ENCODE data around the gene TCTN1.

The TCTN1 gene

DNA sequence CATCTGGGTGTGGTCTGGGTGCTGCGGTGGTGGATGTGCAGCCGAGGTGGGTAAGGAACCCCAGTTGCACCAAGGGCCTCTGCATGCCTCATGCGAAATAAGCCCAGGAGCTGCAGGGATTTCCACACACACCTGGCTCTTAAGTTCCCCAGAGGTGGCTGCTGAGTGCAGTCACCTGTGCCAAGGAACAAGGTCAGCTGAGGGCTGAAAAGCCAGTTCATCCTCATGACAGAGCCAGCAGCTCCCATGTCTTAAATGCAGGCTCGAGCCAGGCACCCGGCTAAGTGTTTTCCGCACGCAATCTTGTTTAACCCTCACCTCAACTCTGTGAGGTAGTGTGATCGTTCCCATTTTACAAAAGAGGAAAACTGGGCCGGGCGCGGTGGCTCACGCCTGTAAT lies 65.3 kb downstream of the TCTN1 start:
- Histone ChIP-seq H3K9me2 (ENCODE audit: low read depth, low read length) (no peaks in the 10 kb centered on the region), H3K4me3 (ENCODE audit: low read depth, low read length, poor library complexity, severe bottlenecking) (no peak overlapping the region), H3K36me3 (ENCODE audit: insufficient read depth, low read length) (peaks cover 24% of the 10 kb centered on the region), H3F3A (ENCODE audit: insufficient read depth, low read length) (no peaks in the 10 kb centered on the region; the same call in 1 of the 2 replicates), H3K4me1 (ENCODE audit: insufficient read depth, low read length, severe bottlenecking) (peaks cover 52% of the 10 kb centered on the region), H3K9me3 (ENCODE audit: low read length) (no peaks in the 10 kb centered on the region), H2AFZ (ENCODE audit: low read length) (no peak overlapping the region), H3K27me3 (ENCODE audit: insufficient read depth, low read length) (no peaks in the 10 kb centered on the region), H3K4me2 (ENCODE audit: low read length) (peak overlapping the region; percentile 36), H3K79me2 (ENCODE audit: insufficient read depth, low read length) (no peaks in the 10 kb centered on the region), H3K27ac (ENCODE audit: low read depth, low read length, poor library complexity, severe bottlenecking) (peak overlapping the region; percentile 93), H3K9ac (ENCODE audit: low read length) (no peak overlapping the region), H4K20me1 (ENCODE audit: insufficient read depth, low read length) (no peaks in the 10 kb centered on the region)
- TF ChIP-seq CTCF (IDR thresholded peaks at IDR 0.05; ENCODE audit: low read length), result no peak
- TF ChIP-seq EZH2 (IDR thresholded peaks at IDR 0.05; ENCODE audit: borderline replicate concordance, low read length), result no peak

DNA sequence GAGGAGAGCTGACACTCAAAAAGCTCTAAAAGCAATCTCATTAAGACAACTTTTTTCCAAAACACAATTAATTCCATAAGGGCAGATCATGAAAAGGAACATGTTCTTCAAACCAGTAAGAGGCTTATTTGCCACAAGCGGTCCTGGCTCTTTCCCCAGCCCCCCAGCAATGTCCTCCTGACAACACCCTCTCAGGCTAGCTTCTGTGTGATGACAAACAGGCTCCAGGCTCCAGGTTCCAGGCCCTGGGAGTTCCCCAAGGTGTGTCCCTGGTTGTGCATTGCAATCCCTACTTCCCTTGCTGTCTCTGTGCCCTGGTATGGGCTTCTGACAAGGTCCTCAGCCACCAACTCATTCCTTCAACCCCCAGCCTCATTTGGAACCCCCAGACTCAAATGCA lies 66.1 kb downstream of the TCTN1 start:
- no peak overlapping the region for H2AFZ ChIP-seq (ENCODE audit: low read length)
- H3K4me1 ChIP-seq (ENCODE audit: insufficient read depth, low read length, severe bottlenecking), result peaks cover 52% of the 10 kb centered on the region
- H3K4me2 ChIP-seq (ENCODE audit: low read length), result no peak overlapping the region
- no peaks in the 10 kb centered on the region for H3K79me2 ChIP-seq (ENCODE audit: insufficient read depth, low read length)
- H3K9ac ChIP-seq (ENCODE audit: low read length), result no peak overlapping the region
- no peaks in the 10 kb centered on the region for H4K20me1 ChIP-seq (ENCODE audit: insufficient read depth, low read length)
- H3K9me3 ChIP-seq (ENCODE audit: low read length), result no peaks in the 10 kb centered on the region
- H3K9me2 ChIP-seq (ENCODE audit: low read depth, low read length), result no peaks in the 10 kb centered on the region
- TF ChIP-seq CTCF (IDR thresholded peaks at IDR 0.05; ENCODE audit: low read length), result no peak
- peak overlapping the region; percentile 93 for H3K27ac ChIP-seq (ENCODE audit: low read depth, low read length, poor library complexity, severe bottlenecking)
- H3K4me3 ChIP-seq (ENCODE audit: low read depth, low read length, poor library complexity, severe bottlenecking), result no peak overlapping the region
- H3K27me3 ChIP-seq (ENCODE audit: insufficient read depth, low read length), result no peaks in the 10 kb centered on the region
- peaks cover 32% of the 10 kb centered on the region for H3K36me3 ChIP-seq (ENCODE audit: insufficient read depth, low read length)
- no peaks in the 10 kb centered on the region; the same call in 1 of the 2 replicates for H3F3A ChIP-seq (ENCODE audit: insufficient read depth, low read length)

DNA sequence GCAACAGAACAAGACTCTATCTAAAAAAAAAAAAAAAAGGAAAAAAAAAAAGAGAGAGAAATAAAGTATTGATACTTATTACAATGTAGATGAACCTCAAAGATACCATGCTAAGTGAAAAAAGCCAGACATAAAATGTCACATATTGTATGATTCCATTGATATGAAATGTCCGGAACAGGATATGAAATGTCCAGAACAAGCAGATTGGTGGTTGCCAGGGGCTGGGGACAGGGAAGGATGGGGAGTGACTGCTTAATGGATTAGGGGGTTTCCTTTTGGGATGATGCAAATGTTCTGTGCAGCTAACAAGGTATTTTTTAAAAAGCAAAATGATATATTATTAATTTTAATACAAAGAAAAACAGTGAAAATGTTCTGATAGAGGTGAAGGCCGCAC lies 70.0 kb downstream of the TCTN1 start:
- Histone ChIP-seq H3K79me2 (ENCODE audit: insufficient read depth, low read length) (no peaks in the 10 kb centered on the region), H2AFZ (ENCODE audit: low read length) (no peak overlapping the region)
- TF ChIP-seq EZH2 (IDR thresholded peaks at IDR 0.05; ENCODE audit: borderline replicate concordance, low read length), result no peak
- no peak for TF ChIP-seq CTCF (IDR thresholded peaks at IDR 0.05; ENCODE audit: low read length)

More for the DNA sequence above, 70.0 kb downstream of the TCTN1 start:
- Histone ChIP-seq H4K20me1 (ENCODE audit: insufficient read depth, low read length) (no peaks in the 10 kb centered on the region), H3K27me3 (ENCODE audit: insufficient read depth, low read length) (no peaks in the 10 kb centered on the region), H3K4me2 (ENCODE audit: low read length) (no peak overlapping the region), H3K9ac (ENCODE audit: low read length) (no peak overlapping the region), H3K9me3 (ENCODE audit: low read length) (no peaks in the 10 kb centered on the region), H3K4me1 (ENCODE audit: insufficient read depth, low read length, severe bottlenecking) (peaks cover 62% of the 10 kb centered on the region), H3K4me3 (ENCODE audit: low read depth, low read length, poor library complexity, severe bottlenecking) (no peak overlapping the region), H3K27ac (ENCODE audit: low read depth, low read length, poor library complexity, severe bottlenecking) (no peak overlapping the region), H3K36me3 (ENCODE audit: insufficient read depth, low read length) (peaks cover 37% of the 10 kb centered on the region), H3F3A (ENCODE audit: insufficient read depth, low read length) (no peaks in the 10 kb centered on the region), H3K9me2 (ENCODE audit: low read depth, low read length) (no peaks in the 10 kb centered on the region)
